ENCODE data around the gene ZBTB24. TPM values are rescaled to one million over a fixed set of nuclear protein-coding genes. Genes with fewer than 3 reads are reported as not detected.

The ZBTB24 gene
- total and polyA plus RNA-seq, 2 of the 13 experiments (the other 11 are each of a cell fraction or from before 2014, with no cell fraction given), result 1.5 to 6.2 TPM

DNA sequence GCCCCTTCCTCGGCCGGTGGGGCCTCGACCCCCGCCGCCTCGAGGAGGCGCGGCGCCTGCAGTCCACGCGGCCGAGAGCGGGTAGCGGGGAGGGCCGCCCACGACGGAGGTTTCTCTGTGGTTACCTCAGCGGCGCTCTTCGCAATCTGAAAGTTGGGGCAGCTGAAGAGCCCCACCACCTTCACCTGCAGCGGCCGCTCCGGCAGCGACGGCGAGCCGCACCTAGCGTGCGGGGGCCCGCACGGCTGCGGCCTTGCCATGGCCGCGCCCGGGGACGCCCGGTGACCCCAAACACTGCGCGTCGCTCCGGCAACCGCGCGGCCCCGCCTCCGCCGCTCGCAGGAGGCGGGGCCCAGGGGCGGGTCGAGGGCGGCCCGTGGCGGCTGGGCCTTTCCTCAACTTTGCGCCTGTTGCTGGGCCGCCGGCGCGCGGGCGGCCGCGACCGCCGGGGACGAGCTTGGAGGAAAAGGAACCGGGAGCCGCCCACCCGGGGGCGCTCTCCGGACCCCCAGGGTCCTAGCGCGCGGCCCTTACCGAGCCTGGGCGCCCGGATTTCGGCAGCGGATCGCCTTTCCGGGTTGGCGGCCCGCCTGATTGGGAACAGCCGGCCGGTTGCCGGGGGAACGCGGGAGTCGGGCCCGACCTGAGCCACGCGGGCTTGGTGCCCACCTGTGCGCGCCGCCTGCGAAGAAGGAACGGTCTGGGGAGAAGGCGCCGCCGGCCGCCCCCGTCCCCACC lies 42.5 kb downstream of the ZBTB24 start, which contains the start of the genes PPIL6 and SMPD2 (continued):
- TF ChIP-seq, protein P1, sequence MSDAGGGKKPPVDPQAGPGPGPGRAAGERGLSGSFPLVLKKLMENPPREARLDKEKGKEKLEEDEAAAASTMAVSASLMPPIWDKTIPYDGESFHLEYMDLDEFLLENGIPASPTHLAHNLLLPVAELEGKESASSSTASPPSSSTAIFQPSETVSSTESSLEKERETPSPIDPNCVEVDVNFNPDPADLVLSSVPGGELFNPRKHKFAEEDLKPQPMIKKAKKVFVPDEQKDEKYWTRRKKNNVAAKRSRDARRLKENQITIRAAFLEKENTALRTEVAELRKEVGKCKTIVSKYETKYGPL (CRISPR knock-in tag; IDR thresholded peaks at IDR 0.05), result 0 out of 2 replicates have a peak, but pooled peaks have one; percentile 25
- TF ChIP-seq KDM1A (CRISPR knock-in tag; IDR thresholded peaks at IDR 0.05) (no peak), E2F2 (CRISPR knock-in tag; IDR thresholded peaks at IDR 0.05; ENCODE audit: borderline replicate concordance) (no peak), ZNF784 (CRISPR knock-in tag; IDR thresholded peaks at IDR 0.05; ENCODE audit: borderline replicate concordance) (no peak; the same call in 1 of the 2 replicates), ZNF253 (CRISPR knock-in tag; IDR thresholded peaks at IDR 0.05; ENCODE audit: borderline replicate concordance) (no peak), KMT2B (CRISPR knock-in tag; IDR thresholded peaks at IDR 0.05) (peak; percentile 42), GTF2F1 (IDR thresholded peaks at IDR 0.05; ENCODE audit: low read length) (no peak), ZNF274 (CRISPR knock-in tag; IDR thresholded peaks at IDR 0.05) (peak; percentile 27; the same call in 1 of the 2 replicates), SRY (CRISPR knock-in tag; IDR thresholded peaks at IDR 0.05) (peak; percentile 88), ZNF569 (CRISPR knock-in tag; IDR thresholded peaks at IDR 0.05; ENCODE audit: borderline replicate concordance) (no peak), PHF5A (CRISPR knock-in tag; IDR thresholded peaks at IDR 0.05; ENCODE audit: low read depth, unreplicated experiment) (no peak), ZNF354B (CRISPR knock-in tag; IDR thresholded peaks at IDR 0.05) (no peak), ZNF761 (CRISPR knock-in tag; conservative IDR thresholded peaks at IDR 0.05) (peak; percentile 49; the same call in 1 of the 2 replicates), ZBTB4 (CRISPR knock-in tag; IDR thresholded peaks at IDR 0.05; ENCODE audit: borderline replicate concordance) (no peak), ZGPAT (CRISPR knock-in tag; IDR thresholded peaks at IDR 0.05) (peak; percentile 78; the same call in 1 of the 2 replicates), ZNF317 (CRISPR knock-in tag; IDR thresholded peaks at IDR 0.05) (no peak), SIN3A (IDR thresholded peaks at IDR 0.05; ENCODE audit: borderline replicate concordance, low read depth, low read length) (peak; percentile 72; the same call in 1 of the 2 replicates), ZNF549 (CRISPR knock-in tag; IDR thresholded peaks at IDR 0.05) (no peak), JUND (CRISPR knock-in tag; IDR thresholded peaks at IDR 0.05) (no peak), HNRNPL (IDR thresholded peaks at IDR 0.05; ENCODE audit: low read depth, low read length) (no peak)
- TF ChIP-seq, protein P2, sequence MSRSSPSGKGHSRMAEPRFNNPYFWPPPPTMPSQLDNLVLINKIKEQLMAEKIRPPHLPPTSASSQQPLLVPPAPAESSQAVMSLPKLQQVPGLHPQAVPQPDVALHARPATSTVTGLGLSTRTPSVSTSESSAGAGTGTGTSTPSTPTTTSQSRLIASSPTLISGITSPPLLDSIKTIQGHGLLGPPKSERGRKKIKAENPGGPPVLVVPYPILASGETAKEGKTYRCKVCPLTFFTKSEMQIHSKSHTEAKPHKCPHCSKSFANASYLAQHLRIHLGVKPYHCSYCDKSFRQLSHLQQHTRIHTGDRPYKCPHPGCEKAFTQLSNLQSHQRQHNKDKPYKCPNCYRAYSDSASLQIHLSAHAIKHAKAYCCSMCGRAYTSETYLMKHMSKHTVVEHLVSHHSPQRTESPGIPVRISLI (CRISPR knock-in tag; IDR thresholded peaks at IDR 0.05; ENCODE audit: borderline replicate concordance), result no peak
